HCT116 (cell line): Measurements from ENCODE around the gene CSF3R.

Experiments
- CEBPB ChIP-seq: IDR thresholded peaks from 2 replicates; pipeline ENCODE4 v1.6.1; 2012; ENCODE audit warnings: low read depth
- POLR2A ChIP-seq: IDR thresholded peaks from 2 replicates; pipeline ENCODE4 v1.7.0; 2011; ENCODE audit warnings: borderline replicate concordance; ENCODE audit not compliant: insufficient read depth, insufficient read length; ENCODE audit errors: extremely low read depth
- POLR2AphosphoS5 ChIP-seq: IDR thresholded peaks from 2 replicates; pipeline ENCODE4 v1.6.1; 2011; ENCODE audit warnings: mild to moderate bottlenecking, low read depth, low read length, moderate library complexity
- TF ChIP-seq, protein P1 (sequence below): IDR thresholded peaks from 2 replicates; pipeline ENCODE4 v1.6.1; 2012
- TF ChIP-seq, protein P2 (sequence below), 3 experiments: fragments of 200-600 bp in 1 of 3; sonication (generic) in 1 of 3; IDR thresholded peaks in 2 of 3; conservative IDR thresholded peaks in 1 of 3; 2 replicates each; pipeline ENCODE4 v1.5.1; 2012 to 2017; ENCODE audit warnings: low read depth in 2 of 3, low read length in 2 of 3, antibody characterized with exemption in 1 of 3, borderline replicate concordance in 1 of 3, control low read depth in 1 of 3, mild to moderate bottlenecking in 1 of 3, mixed read lengths in 1 of 3, mixed run types in 1 of 3, moderate library complexity in 1 of 3; ENCODE audit not compliant: insufficient read depth in 1 of 3
- TF ChIP-seq, protein P3 (sequence below): IDR thresholded peaks from 2 replicates; pipeline ENCODE4 v1.6.1; 2012

DNA sequence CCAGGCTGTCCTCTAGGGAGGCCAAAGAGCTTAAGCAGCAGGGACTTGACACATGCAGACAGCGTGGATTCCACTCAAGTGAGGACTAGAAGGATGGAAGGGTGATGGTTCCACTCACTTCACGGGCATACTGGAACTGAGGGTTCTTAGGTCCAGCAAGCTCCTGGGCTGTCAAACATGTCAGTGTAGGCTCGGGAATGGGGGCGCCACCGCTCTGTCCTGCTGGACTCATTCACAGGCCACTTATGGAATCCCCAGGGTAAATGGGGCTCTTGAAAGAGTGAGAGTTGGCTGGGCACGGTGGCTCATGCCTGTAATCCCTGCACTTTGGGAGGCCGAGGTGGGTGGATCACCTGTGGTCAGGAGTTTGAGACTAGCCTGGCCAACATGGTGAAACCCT is 27.7 kb upstream of the CSF3R start:
- TF ChIP-seq, protein P1, sequence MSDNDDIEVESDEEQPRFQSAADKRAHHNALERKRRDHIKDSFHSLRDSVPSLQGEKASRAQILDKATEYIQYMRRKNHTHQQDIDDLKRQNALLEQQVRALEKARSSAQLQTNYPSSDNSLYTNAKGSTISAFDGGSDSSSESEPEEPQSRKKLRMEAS = no peak
- TF ChIP-seq, protein P2, sequence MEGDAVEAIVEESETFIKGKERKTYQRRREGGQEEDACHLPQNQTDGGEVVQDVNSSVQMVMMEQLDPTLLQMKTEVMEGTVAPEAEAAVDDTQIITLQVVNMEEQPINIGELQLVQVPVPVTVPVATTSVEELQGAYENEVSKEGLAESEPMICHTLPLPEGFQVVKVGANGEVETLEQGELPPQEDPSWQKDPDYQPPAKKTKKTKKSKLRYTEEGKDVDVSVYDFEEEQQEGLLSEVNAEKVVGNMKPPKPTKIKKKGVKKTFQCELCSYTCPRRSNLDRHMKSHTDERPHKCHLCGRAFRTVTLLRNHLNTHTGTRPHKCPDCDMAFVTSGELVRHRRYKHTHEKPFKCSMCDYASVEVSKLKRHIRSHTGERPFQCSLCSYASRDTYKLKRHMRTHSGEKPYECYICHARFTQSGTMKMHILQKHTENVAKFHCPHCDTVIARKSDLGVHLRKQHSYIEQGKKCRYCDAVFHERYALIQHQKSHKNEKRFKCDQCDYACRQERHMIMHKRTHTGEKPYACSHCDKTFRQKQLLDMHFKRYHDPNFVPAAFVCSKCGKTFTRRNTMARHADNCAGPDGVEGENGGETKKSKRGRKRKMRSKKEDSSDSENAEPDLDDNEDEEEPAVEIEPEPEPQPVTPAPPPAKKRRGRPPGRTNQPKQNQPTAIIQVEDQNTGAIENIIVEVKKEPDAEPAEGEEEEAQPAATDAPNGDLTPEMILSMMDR (IDR thresholded peaks at IDR 0.05 in 2 of 3, conservative IDR thresholded peaks at IDR 0.05 in 1 of 3; ENCODE audit: borderline replicate concordance in 1 of 3, insufficient read depth in 1 of 3, low read depth in 2 of 3, low read length in 2 of 3) = no peak
- no peak for TF ChIP-seq POLR2AphosphoS5
- TF ChIP-seq, protein P3, sequence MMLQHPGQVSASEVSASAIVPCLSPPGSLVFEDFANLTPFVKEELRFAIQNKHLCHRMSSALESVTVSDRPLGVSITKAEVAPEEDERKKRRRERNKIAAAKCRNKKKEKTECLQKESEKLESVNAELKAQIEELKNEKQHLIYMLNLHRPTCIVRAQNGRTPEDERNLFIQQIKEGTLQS = no peak
- TF ChIP-seq POLR2A = no peak
- TF ChIP-seq CEBPB = no peak
